ENCODE results near the gene ZNF365.
"Not testable (repeated sequence)": the region's sequence is repeated elsewhere in the genome, so short reads cannot be mapped to it uniquely, and the experiment has no call there.

The ZNF365 gene

GRCh38 chr10:62376071-62377025 lies 2.2 kb downstream of the ZNF365 start:
- intact Hi-C loops (cut with DNase I): no loop called here
- peak in 18 of 42 donors; percentile 16 to 65 (median 28) for DNase-seq

GRCh38 chr10:62377026-62377415 lies 2.9 kb downstream of the ZNF365 start:
- peak in 2 of 42 donors; percentile 8 to 31 for DNase-seq

GRCh38 chr10:62377966-62378365 lies 3.8 kb downstream of the ZNF365 start:
- no peak for DNase-seq

More at GRCh38 chr10:62377026-62377415, 2.9 kb downstream of the ZNF365 start:
- intact Hi-C loops (cut with DNase I): no loop called here

GRCh38 chr10:62378877-62379276 lies 4.7 kb downstream of the ZNF365 start:
- intact Hi-C loops (cut with DNase I); DNase-seq: not testable (repeated sequence)

More at GRCh38 chr10:62377966-62378365, 3.8 kb downstream of the ZNF365 start:
- intact Hi-C loops (cut with DNase I): no loop called here

GRCh38 chr10:62379394-62379793 lies 5.2 kb downstream of the ZNF365 start:
- DNase-seq: peak in 32 of 42 donors; percentile 16 to 78 (median 55)
- intact Hi-C loops (cut with DNase I): no loop called here

GRCh38 chr10:62380016-62380415 lies 5.8 kb downstream of the ZNF365 start:
- intact Hi-C loops (cut with DNase I): no loop called here
- DNase-seq: no peak

GRCh38 chr10:62381385-62382102 lies 7.4 kb downstream of the ZNF365 start:
- peak in 24 of 42 donors; percentile 9 to 67 (median 40) for DNase-seq
- intact Hi-C loops (cut with DNase I): no loop called here

- DNase-seq: peak in 5 of 42 donors; percentile 14 to 60 (median 28)
- intact Hi-C loops (cut with DNase I): no loop called here
Measured at GRCh38 chr10:62382831-62383230, 8.7 kb downstream of the ZNF365 start.

GRCh38 chr10:62384057-62384446 lies 9.9 kb downstream of the ZNF365 start:
- intact Hi-C loops (cut with DNase I): no loop called here
- DNase-seq: no peak

GRCh38 chr10:62384447-62385081 lies 10.4 kb downstream of the ZNF365 start:
- no peak for DNase-seq

GRCh38 chr10:62386356-62387320 lies 12.5 kb downstream of the ZNF365 start:
- intact Hi-C loops (cut with DNase I): no loop called here
- DNase-seq: no peak

More at GRCh38 chr10:62384447-62385081, 10.4 kb downstream of the ZNF365 start:
- intact Hi-C loops (cut with DNase I): no loop called here

GRCh38 chr10:62388328-62388727 lies 14.2 kb downstream of the ZNF365 start:
- intact Hi-C loops (cut with DNase I): no loop called here
- peak; percentile 27 to 91 (median 73) for DNase-seq

- no peak for DNase-seq
- intact Hi-C loops (cut with DNase I): no loop called here
Measured at GRCh38 chr10:62390497-62391176, 16.5 kb downstream of the ZNF365 start.

- DNase-seq: no peak
- intact Hi-C loops (cut with DNase I): no loop called here
Measured at GRCh38 chr10:62393237-62393636, 19.1 kb downstream of the ZNF365 start.

GRCh38 chr10:62394556-62395018 lies 20.4 kb downstream of the ZNF365 start:
- intact Hi-C loops (cut with DNase I): no loop called here
- DNase-seq: no peak

- intact Hi-C loops (cut with DNase I): no loop called here
Measured at GRCh38 chr10:62395892-62396291, 21.7 kb downstream of the ZNF365 start.

GRCh38 chr10:62396864-62397263 lies 22.7 kb downstream of the ZNF365 start:
- DNase-seq: no peak
- intact Hi-C loops (cut with DNase I): no loop called here

More at GRCh38 chr10:62395892-62396291, 21.7 kb downstream of the ZNF365 start:
- DNase-seq: peak in 4 of 42 donors; percentile 31 to 34 (median 34)

GRCh38 chr10:62399211-62399610 lies 25.0 kb downstream of the ZNF365 start:
- no peak for DNase-seq
- intact Hi-C loops (cut with DNase I): no loop called here

Measured in head of caudate nucleus (tissue), 42 donors.